HCT116 (cell line): Measurements from ENCODE around the gene BET1L.

ENCODE experiments used
- CEBPB ChIP-seq: IDR thresholded peaks from 2 replicates; pipeline ENCODE4 v1.6.1; 2012; ENCODE audit warnings: low read depth
- EGR1 ChIP-seq: IDR thresholded peaks from 2 replicates; pipeline ENCODE4 v1.6.1; 2012; ENCODE audit warnings: low read depth
- JUND ChIP-seq: IDR thresholded peaks from 2 replicates; pipeline ENCODE4 v1.6.1; 2012
- POLR2AphosphoS5 ChIP-seq: IDR thresholded peaks from 2 replicates; pipeline ENCODE4 v1.6.1; 2011; ENCODE audit warnings: mild to moderate bottlenecking, low read depth, low read length, moderate library complexity
- RAD21 ChIP-seq: IDR thresholded peaks from 2 replicates; pipeline ENCODE4 v1.6.1; 2012; ENCODE audit warnings: low read depth, mild to moderate bottlenecking
- ZNF274 ChIP-seq: fragments of 200-500 bp; sonication (Bioruptor generic); IDR thresholded peaks from 2 replicates; pipeline ENCODE4 v1.6.1; 2014; ENCODE audit warnings: mild to moderate bottlenecking, low read depth, low read length, inconsistent platforms
- TF ChIP-seq, protein P1 (sequence below), 3 experiments: fragments of 200-600 bp in 1 of 3; sonication (generic) in 1 of 3; IDR thresholded peaks in 2 of 3; conservative IDR thresholded peaks in 1 of 3; 2 replicates each; pipeline ENCODE4 v1.5.1; 2012 to 2017; ENCODE audit warnings: low read depth in 2 of 3, low read length in 2 of 3, antibody characterized with exemption in 1 of 3, borderline replicate concordance in 1 of 3, control low read depth in 1 of 3, mild to moderate bottlenecking in 1 of 3, mixed read lengths in 1 of 3, mixed run types in 1 of 3, moderate library complexity in 1 of 3; ENCODE audit not compliant: insufficient read depth in 1 of 3

DNA sequence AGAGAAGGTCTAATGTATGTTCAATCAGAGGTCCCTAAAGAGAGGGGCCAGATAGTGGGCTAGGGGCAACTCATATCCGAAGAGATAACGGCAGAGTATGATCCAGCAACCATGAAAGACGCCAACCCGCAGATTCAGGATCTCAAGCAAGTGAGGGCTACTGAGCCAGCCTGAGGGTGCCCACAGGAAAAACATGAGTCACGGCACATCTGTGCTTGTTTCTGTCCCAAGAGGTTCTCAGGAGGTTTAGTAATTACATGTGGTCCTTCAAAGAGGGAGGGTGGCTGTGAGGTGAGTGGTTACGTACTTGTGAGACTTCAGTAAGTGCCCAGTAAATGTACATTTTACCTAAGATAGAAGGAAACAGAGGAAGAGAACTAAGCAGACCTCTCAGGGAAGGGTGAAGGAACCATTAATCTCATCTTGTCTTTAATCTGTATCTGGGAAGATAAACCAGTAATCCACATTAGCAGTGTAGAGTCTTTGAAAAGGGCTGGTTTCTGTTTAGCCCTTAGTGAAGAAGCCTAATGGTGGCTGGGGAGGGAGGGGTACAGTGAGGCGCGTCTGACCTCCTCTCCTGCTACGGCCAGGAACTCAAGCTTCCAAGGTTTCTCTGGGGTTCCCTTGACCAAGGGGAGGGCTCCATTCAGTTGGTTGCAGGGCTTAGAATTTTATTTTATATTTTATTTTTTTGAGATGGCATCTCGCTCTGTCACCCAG, 18.7 kb upstream of the BET1L start:
- TF ChIP-seq, protein P1, sequence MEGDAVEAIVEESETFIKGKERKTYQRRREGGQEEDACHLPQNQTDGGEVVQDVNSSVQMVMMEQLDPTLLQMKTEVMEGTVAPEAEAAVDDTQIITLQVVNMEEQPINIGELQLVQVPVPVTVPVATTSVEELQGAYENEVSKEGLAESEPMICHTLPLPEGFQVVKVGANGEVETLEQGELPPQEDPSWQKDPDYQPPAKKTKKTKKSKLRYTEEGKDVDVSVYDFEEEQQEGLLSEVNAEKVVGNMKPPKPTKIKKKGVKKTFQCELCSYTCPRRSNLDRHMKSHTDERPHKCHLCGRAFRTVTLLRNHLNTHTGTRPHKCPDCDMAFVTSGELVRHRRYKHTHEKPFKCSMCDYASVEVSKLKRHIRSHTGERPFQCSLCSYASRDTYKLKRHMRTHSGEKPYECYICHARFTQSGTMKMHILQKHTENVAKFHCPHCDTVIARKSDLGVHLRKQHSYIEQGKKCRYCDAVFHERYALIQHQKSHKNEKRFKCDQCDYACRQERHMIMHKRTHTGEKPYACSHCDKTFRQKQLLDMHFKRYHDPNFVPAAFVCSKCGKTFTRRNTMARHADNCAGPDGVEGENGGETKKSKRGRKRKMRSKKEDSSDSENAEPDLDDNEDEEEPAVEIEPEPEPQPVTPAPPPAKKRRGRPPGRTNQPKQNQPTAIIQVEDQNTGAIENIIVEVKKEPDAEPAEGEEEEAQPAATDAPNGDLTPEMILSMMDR (IDR thresholded peaks at IDR 0.05 in 2 of 3, conservative IDR thresholded peaks at IDR 0.05 in 1 of 3; ENCODE audit: borderline replicate concordance in 1 of 3, insufficient read depth in 1 of 3, low read depth in 2 of 3, low read length in 2 of 3), result no peak
- no peak for TF ChIP-seq EGR1
- TF ChIP-seq CEBPB, result no peak
- no peak for TF ChIP-seq POLR2AphosphoS5
- no peak for TF ChIP-seq JUND
- TF ChIP-seq RAD21, result no peak
- TF ChIP-seq ZNF274, result no peak
